HepG2 (cell line): ENCODE measurements around the gene ZNF548. TPM values are rescaled to one million over a fixed set of nuclear protein-coding genes. Genes with fewer than 3 reads are reported as not detected.
A peak's percentile ranks its signal among the peaks of the same experiment; 100 is the strongest.

Source experiments
- ATF7 ChIP-seq, 2 experiments: fragments of 450-650 bp in 1 of 2; sonication (generic) in 1 of 2; formaldehyde crosslinking in 1 of 2; IDR thresholded peaks; 2 replicates each; pipeline versions ENCODE4 v1.4.0 to v1.6.1; 2016 to 2020; ENCODE audit warnings: antibody characterized with exemption in 1 of 2, mild to moderate bottlenecking in 1 of 2, missing genetic modification reagents in 1 of 2
- BCL6 ChIP-seq: IDR thresholded peaks from 2 replicates; pipeline ENCODE4 v1.6.1; 2016; ENCODE audit warnings: missing genetic modification reagents, missing compliant biosample characterization
- CBX5 ChIP-seq: sonication (generic); formaldehyde crosslinking; IDR thresholded peaks from 2 replicates; pipeline ENCODE4 v1.4.0; 2020; ENCODE audit warnings: missing genetic modification reagents, borderline replicate concordance
- ESRRA ChIP-seq: sonication (generic); formaldehyde crosslinking; IDR thresholded peaks from 2 replicates; pipeline ENCODE4 v1.5.1; 2020; ENCODE audit warnings: mild to moderate bottlenecking, low read depth, missing genetic modification reagents
- GFI1 ChIP-seq: sonication (generic); formaldehyde crosslinking; IDR thresholded peaks from 2 replicates; pipeline ENCODE4 v1.5.0; 2020; ENCODE audit warnings: missing genetic modification reagents, mild to moderate bottlenecking, borderline replicate concordance
- JUND ChIP-seq: sonication (generic); formaldehyde crosslinking; IDR thresholded peaks from 2 replicates; pipeline ENCODE4 v1.8.0; 2022; ENCODE audit warnings: mild to moderate bottlenecking, missing genetic modification reagents
- KLF11 ChIP-seq: IDR thresholded peaks from 2 replicates; pipeline ENCODE4 v1.6.1; 2016; ENCODE audit warnings: missing compliant biosample characterization
- LRRFIP1 ChIP-seq: sonication (generic); formaldehyde crosslinking; conservative IDR thresholded peaks from 2 replicates; pipeline ENCODE4 v1.4.0; 2020; ENCODE audit warnings: missing genetic modification reagents
- SCMH1 ChIP-seq: sonication (generic); formaldehyde crosslinking; IDR thresholded peaks from 2 replicates; pipeline ENCODE4 v1.9.0; 2021; ENCODE audit warnings: missing genetic modification reagents, mild to moderate bottlenecking, borderline replicate concordance
- SYNCRIP ChIP-seq: fragments of 200-400 bp; formaldehyde crosslinking; IDR thresholded peaks from 2 replicates; pipeline ENCODE4 v1.6.1; 2018; ENCODE audit warnings: mild to moderate bottlenecking, low read depth, low read length; ENCODE audit not compliant: insufficient read depth
- TEAD3 ChIP-seq: optimal IDR thresholded peaks from 2 replicates; pipeline ENCODE3; 2016; ENCODE audit warnings: borderline replicate concordance
- ZBTB7B ChIP-seq: sonication (generic); formaldehyde crosslinking; IDR thresholded peaks from 2 replicates; pipeline ENCODE4 v1.4.0; 2020; ENCODE audit warnings: missing genetic modification reagents
- ZFP90 ChIP-seq: sonication (generic); formaldehyde crosslinking; IDR thresholded peaks from 2 replicates; pipeline ENCODE4 v1.8.0; 2022; ENCODE audit warnings: missing genetic modification reagents, mild to moderate bottlenecking, inconsistent platforms, borderline replicate concordance
- ZNF101 ChIP-seq: sonication (generic); formaldehyde crosslinking; IDR thresholded peaks from 2 replicates; pipeline ENCODE4 v1.4.0; 2020; ENCODE audit warnings: mild to moderate bottlenecking, low read depth, missing genetic modification reagents, borderline replicate concordance
- ZNF274 ChIP-seq: sonication (generic); formaldehyde crosslinking; IDR thresholded peaks from 2 replicates; pipeline ENCODE4 v1.5.1; 2020; ENCODE audit warnings: mild to moderate bottlenecking, missing genetic modification reagents
- ZNF281 ChIP-seq: sonication (generic); formaldehyde crosslinking; IDR thresholded peaks from 2 replicates; pipeline ENCODE4 v1.4.0; 2020; ENCODE audit warnings: missing genetic modification reagents, borderline replicate concordance
- ZNF343 ChIP-seq: sonication (generic); formaldehyde crosslinking; IDR thresholded peaks from 2 replicates; pipeline ENCODE4 v1.4.0; 2020; ENCODE audit warnings: mild to moderate bottlenecking, missing genetic modification reagents
- ZNF350 ChIP-seq: sonication (generic); formaldehyde crosslinking; IDR thresholded peaks from 2 replicates; pipeline ENCODE4 v1.4.0; 2020; ENCODE audit warnings: mild to moderate bottlenecking, low read depth, missing genetic modification reagents, borderline replicate concordance
- ZNF44 ChIP-seq: sonication (generic); formaldehyde crosslinking; IDR thresholded peaks from 2 replicates; pipeline ENCODE4 v1.5.1; 2020; ENCODE audit warnings: mild to moderate bottlenecking, missing genetic modification reagents
- ZNF577 ChIP-seq: sonication (generic); formaldehyde crosslinking; IDR thresholded peaks from 2 replicates; pipeline ENCODE4 v1.4.0; 2020; ENCODE audit warnings: mild to moderate bottlenecking, low read depth, missing genetic modification reagents, borderline replicate concordance
- ZNF780A ChIP-seq: sonication (generic); formaldehyde crosslinking; IDR thresholded peaks from 2 replicates; pipeline ENCODE4 v1.8.0; 2022; ENCODE audit warnings: mild to moderate bottlenecking, missing genetic modification reagents, moderate library complexity
- ZSCAN20 ChIP-seq: sonication (generic); formaldehyde crosslinking; IDR thresholded peaks from 2 replicates; pipeline ENCODE4 v1.4.0; 2020; ENCODE audit warnings: missing genetic modification reagents, mild to moderate bottlenecking, borderline replicate concordance
- polyA plus RNA-seq, 8 experiments: library from polyadenylated mRNA; depleted of rRNA in 3 of 8; stranded (reverse) in 7 of 8; unstranded in 1 of 8; fragments of >200 nt; fragmentation: Illumina TruSeq in 4 of 8; extraction: Trizol in 4 of 8; gene quantifications; 2 replicates each; pipeline versions ENCODE4 v1.2.1 to v1.2.3, GENCODE V29; 2011 to 2016; ENCODE audit warnings: low read depth in 4 of 8, missing spikeins in 1 of 8, mixed read lengths in 1 of 8; ENCODE audit not compliant: insufficient read depth in 1 of 8
- total RNA-seq, 5 experiments: library from RNA; depleted of rRNA; stranded (reverse); fragments of >200 nt; fragmentation: Illumina TruSeq; extraction: Trizol; gene quantifications; 2 replicates each; pipeline ENCODE4 v1.2.3, GENCODE V29; 2016; ENCODE audit warnings: low read depth in 1 of 5

The ZNF548 gene
- total and polyA plus RNA-seq, 2 of the 13 experiments (the other 11 are each of a cell fraction or from before 2014, with no cell fraction given): 19.6 to 24.9 TPM

GRCh38 chr19:57435062-57435978 lies 45.7 kb downstream of the ZNF548 start, which contains the start of gene ZNF749 (continued):
- TF ChIP-seq ZNF274 (CRISPR knock-in tag) (no peak), SYNCRIP (no peak), SCMH1 (CRISPR knock-in tag) (no peak), ZNF343 (CRISPR knock-in tag) (peak; percentile 71; the same call in 1 of the 2 replicates), ESRRA (no peak; the same call in 1 of the 2 replicates), ATF7 (IDR thresholded peaks at IDR 0.05) (no peak), ATF7 (CRISPR knock-in tag; IDR thresholded peaks at IDR 0.05) (no peak), ZNF281 (CRISPR knock-in tag) (no peak), ZNF780A (CRISPR knock-in tag) (peak; percentile 29; the same call in 1 of the 2 replicates), ZSCAN20 (CRISPR knock-in tag) (no peak), ZNF44 (CRISPR knock-in tag) (no peak), ZNF101 (CRISPR knock-in tag) (no peak), KLF11 (CRISPR knock-in tag) (no peak), ZNF350 (CRISPR knock-in tag) (peak; percentile 79; the same call in 1 of the 2 replicates), CBX5 (CRISPR knock-in tag) (peak; percentile 62; the same call in 1 of the 2 replicates), GFI1 (CRISPR knock-in tag) (no peak), ZFP90 (0 out of 2 replicates have a peak, but pooled peaks have one; percentile 21), ZNF577 (CRISPR knock-in tag) (no peak), BCL6 (no peak; the same call in 1 of the 2 replicates), JUND (no peak), TEAD3 (CRISPR knock-in tag) (no peak), ZBTB7B (CRISPR knock-in tag) (no peak; the same call in 1 of the 2 replicates), LRRFIP1 (CRISPR knock-in tag) (no peak)
